Smooth muscle cell (in vitro differentiated cells): ENCODE measurements around the gene DIO3. TPM values are rescaled to one million over a fixed set of nuclear protein-coding genes. Genes with fewer than 3 reads are reported as not detected.

Source experiments
- DNase-seq: peaks from one replicate; lab custom pipeline; 2025; ENCODE audit not compliant: unreplicated experiment; lab: John Stamatoyannopoulos, UW
- H2AFZ ChIP-seq: fragments of 200-600 bp; sonication (generic); 2 replicates; pipeline ENCODE4 v1.6.0; 2016; ENCODE audit warnings: antibody characterized with exemption, low read depth, mild to moderate bottlenecking
- H3F3A ChIP-seq: fragments of 200-600 bp; sonication (generic); 2 replicates; pipeline ENCODE4 v1.6.0; 2017; ENCODE audit warnings: antibody characterized with exemption, low read depth
- H3K27ac ChIP-seq: fragments of 200-600 bp; sonication (generic); 2 replicates; pipeline ENCODE4 v1.5.1; 2016; ENCODE audit warnings: low read depth, mild to moderate bottlenecking
- H3K27me3 ChIP-seq: fragments of 200-600 bp; sonication (generic); 2 replicates; pipeline ENCODE4 v1.6.1; 2016; ENCODE audit warnings: low read depth, mild to moderate bottlenecking
- H3K36me3 ChIP-seq: fragments of 200-600 bp; sonication (generic); 2 replicates; pipeline ENCODE4 v1.5.1; 2016; ENCODE audit warnings: low read depth
- H3K4me1 ChIP-seq: fragments of 200-600 bp; sonication (generic); 2 replicates; pipeline ENCODE4 v1.5.1; 2016; ENCODE audit warnings: low read depth
- H3K4me2 ChIP-seq: fragments of 200-600 bp; sonication (generic); 2 replicates; pipeline ENCODE4 v1.6.0; 2016; ENCODE audit warnings: mild to moderate bottlenecking
- H3K4me3 ChIP-seq: fragments of 200-600 bp; sonication (generic); 2 replicates; pipeline ENCODE4 v1.5.1; 2016; ENCODE audit warnings: mild to moderate bottlenecking
- H3K79me2 ChIP-seq: fragments of 200-600 bp; sonication (generic); 2 replicates; pipeline ENCODE4 v1.6.0; 2016; ENCODE audit warnings: low read depth, mild to moderate bottlenecking
- H3K9ac ChIP-seq: fragments of 200-600 bp; sonication (generic); 2 replicates; pipeline ENCODE4 v1.6.0; 2016; ENCODE audit warnings: low read depth
- H3K9me3 ChIP-seq: fragments of 200-600 bp; sonication (generic); replicated peaks from 2 replicates; pipeline ENCODE4 v1.5.1; 2016; ENCODE audit warnings: low read depth
- H4K20me1 ChIP-seq: fragments of 200-600 bp; sonication (generic); 2 replicates; pipeline ENCODE4 v1.6.0; 2016; ENCODE audit warnings: low read depth
- WGBS: methylation state at CpG from one replicate; pipeline ENCODE4 v1.1.7; 2016; ENCODE audit warnings: low lambda C conversion rate; 5-methylcytosine and 5-hydroxymethylcytosine counted together
- polyA plus RNA-seq: library from polyadenylated mRNA; unstranded; fragments of >200 nt; fragmentation: Nextera tagmentation; extraction: Ambion mirVana; gene quantifications from 2 replicates; pipeline ENCODE4 v1.2.1, GENCODE V29; 2016
- total RNA-seq: library from RNA; depleted of rRNA; stranded (reverse); fragments of >200 nt; gene quantifications from 2 replicates; pipeline ENCODE4 v1.2.3, GENCODE V29; 2014
- TF ChIP-seq, protein P1 (sequence below): fragments of 200-600 bp; sonication (generic); IDR thresholded peaks from 2 replicates; pipeline ENCODE4 v1.5.1; 2017; ENCODE audit warnings: borderline replicate concordance, mild to moderate bottlenecking, antibody characterized with exemption; ENCODE audit not compliant: insufficient read depth, poor library complexity, severe bottlenecking

Gene DIO3
- total and polyA plus RNA-seq, 2 experiments from 2014 or later: 21.0 to 36.5 TPM

DNA sequence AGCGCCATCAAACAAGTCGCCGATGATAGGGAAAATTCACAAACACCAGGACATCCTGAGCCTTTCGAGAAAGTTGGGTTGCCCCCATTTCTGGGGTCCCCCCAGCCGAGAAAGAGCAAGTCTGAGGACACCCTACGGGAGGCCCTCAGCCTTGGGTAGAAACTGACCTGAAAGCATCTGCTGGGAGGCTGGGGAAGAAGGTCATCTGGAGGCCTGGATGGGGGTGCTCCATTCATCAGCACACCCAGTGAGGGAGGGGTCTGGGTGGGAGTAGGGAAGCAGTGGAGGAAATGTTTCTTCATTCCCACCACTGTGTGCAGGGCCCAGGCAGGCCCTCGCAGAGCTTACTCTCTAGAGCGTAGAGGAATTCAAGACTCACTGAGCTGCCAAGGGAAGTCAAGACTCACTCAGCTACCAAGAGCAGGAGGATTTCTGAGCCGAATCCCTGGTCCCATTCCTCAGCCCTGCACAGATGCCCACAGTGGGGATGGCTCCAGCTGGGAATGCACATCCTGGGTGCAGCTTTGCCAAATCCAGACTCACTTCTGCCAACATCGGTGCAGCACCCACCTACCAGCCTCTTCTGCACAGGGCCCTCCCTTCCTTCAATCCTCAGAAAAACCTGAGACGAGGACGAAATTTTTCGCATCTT is 38.1 kb downstream of the DIO3 start:
- H3F3A ChIP-seq: no peaks in the 10 kb centered on the region
- 93% methylated on average over 13 of the region's 13 CpGs for WGBS
- DNase-seq: no peak
- H3K4me3 ChIP-seq: no peak overlapping the region
- no peaks in the 10 kb centered on the region for H4K20me1 ChIP-seq
- no peak overlapping the region for H3K9ac ChIP-seq
- H2AFZ ChIP-seq: no peak overlapping the region
- no peaks in the 10 kb centered on the region for H3K79me2 ChIP-seq
- no peaks in the 10 kb centered on the region for H3K36me3 ChIP-seq
- H3K27ac ChIP-seq: no peak overlapping the region
- no peak overlapping the region for H3K4me2 ChIP-seq
- no peaks in the 10 kb centered on the region for H3K4me1 ChIP-seq
- H3K27me3 ChIP-seq: no peaks in the 10 kb centered on the region
- H3K9me3 ChIP-seq: no peaks in the 10 kb centered on the region
- TF ChIP-seq, protein P1, sequence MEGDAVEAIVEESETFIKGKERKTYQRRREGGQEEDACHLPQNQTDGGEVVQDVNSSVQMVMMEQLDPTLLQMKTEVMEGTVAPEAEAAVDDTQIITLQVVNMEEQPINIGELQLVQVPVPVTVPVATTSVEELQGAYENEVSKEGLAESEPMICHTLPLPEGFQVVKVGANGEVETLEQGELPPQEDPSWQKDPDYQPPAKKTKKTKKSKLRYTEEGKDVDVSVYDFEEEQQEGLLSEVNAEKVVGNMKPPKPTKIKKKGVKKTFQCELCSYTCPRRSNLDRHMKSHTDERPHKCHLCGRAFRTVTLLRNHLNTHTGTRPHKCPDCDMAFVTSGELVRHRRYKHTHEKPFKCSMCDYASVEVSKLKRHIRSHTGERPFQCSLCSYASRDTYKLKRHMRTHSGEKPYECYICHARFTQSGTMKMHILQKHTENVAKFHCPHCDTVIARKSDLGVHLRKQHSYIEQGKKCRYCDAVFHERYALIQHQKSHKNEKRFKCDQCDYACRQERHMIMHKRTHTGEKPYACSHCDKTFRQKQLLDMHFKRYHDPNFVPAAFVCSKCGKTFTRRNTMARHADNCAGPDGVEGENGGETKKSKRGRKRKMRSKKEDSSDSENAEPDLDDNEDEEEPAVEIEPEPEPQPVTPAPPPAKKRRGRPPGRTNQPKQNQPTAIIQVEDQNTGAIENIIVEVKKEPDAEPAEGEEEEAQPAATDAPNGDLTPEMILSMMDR: no peak

DNA sequence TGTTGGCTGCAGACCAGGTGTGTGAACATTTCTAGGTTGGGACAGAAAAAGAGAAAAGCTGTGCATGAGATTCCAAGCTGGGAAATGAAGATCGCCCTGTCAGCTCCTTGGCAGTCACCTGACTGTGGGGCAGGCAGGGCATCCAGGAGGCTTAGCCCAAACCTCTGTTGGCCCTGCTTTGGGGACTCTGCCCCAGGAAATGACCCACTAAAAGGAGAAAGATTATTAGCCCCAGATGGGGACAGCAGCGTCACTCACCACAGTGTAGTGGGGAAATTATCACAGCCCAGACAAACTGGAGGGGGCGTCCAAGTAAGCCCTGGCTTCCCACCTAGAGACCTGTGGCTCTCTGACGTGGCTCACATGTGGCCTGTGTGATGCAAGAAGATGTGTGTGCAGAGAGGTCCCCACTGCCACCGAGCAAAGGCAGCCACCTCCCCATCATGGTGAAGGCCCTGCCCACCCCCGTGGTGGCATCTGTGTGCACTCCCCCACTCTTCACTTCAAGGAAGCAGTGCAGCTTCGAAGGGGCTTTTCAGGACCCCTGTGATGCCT is 39.1 kb downstream of the DIO3 start:
- no peak for DNase-seq
- Histone ChIP-seq H3K9me3 (no peaks in the 10 kb centered on the region), H3K4me3 (no peak overlapping the region), H2AFZ (no peak overlapping the region), H3F3A (no peaks in the 10 kb centered on the region), H3K4me1 (no peaks in the 10 kb centered on the region), H3K36me3 (no peaks in the 10 kb centered on the region), H4K20me1 (no peaks in the 10 kb centered on the region), H3K4me2 (no peak overlapping the region), H3K27ac (no peak overlapping the region), H3K9ac (no peak overlapping the region), H3K27me3 (no peaks in the 10 kb centered on the region), H3K79me2 (no peaks in the 10 kb centered on the region)
- WGBS: 89% methylated on average over 7 of the region's 7 CpGs
- TF ChIP-seq, protein P1: no peak

- H2AFZ ChIP-seq: no peak overlapping the region
- H3K4me3 ChIP-seq: no peak overlapping the region
- H4K20me1 ChIP-seq: no peaks in the 10 kb centered on the region
- H3K9me3 ChIP-seq: no peaks in the 10 kb centered on the region
- H3F3A ChIP-seq: no peaks in the 10 kb centered on the region
- H3K9ac ChIP-seq: no peak overlapping the region
- 95% methylated on average over 12 of the region's 12 CpGs for WGBS
- DNase-seq: no peak
- no peaks in the 10 kb centered on the region for H3K36me3 ChIP-seq
- peaks cover 6% of the 10 kb centered on the region for H3K27me3 ChIP-seq
- TF ChIP-seq, protein P1: no peak
- no peaks in the 10 kb centered on the region for H3K79me2 ChIP-seq
- H3K27ac ChIP-seq: no peak overlapping the region
- H3K4me1 ChIP-seq: no peaks in the 10 kb centered on the region
- H3K4me2 ChIP-seq: no peak overlapping the region
These were observed 39.8 kb downstream of the DIO3 start for GRCh38 chr14:101600891-101601605.
